K562 (cell line): Measurements from ENCODE around the gene RERE. TPM values are rescaled to one million over a fixed set of nuclear protein-coding genes. Genes with fewer than 3 reads are reported as not detected.

Source experiments
- ATAC-seq: fragments of 200-7000 bp; cut with Tn5 transposase; 3 replicates; pipeline ENCODE4 v1.9.1; 2020; ENCODE audit warnings: moderate library complexity
- BruUV-seq: library from RNA; stranded (reverse); fragments of 400-500 nt; replicated peaks from 2 replicates; lab custom pipeline; 2021; lab: Mats Ljungman, UMichigan
- CTCF ChIA-PET: fragments of 300-600 bp; formaldehyde crosslinking; extraction: SDS; loops from one replicate; lab custom pipeline; 2021; ENCODE audit warnings: low intra/inter-chr PET ratio; lab: Yijun Ruan, JAX
- POLR2A ChIA-PET: fragments of 300-600, 350-650 bp; sonication (Branson Sonifier 250); formaldehyde crosslinking; extraction: SDS; loops from one replicate; lab custom pipeline; 2021; ENCODE audit warnings: antibody characterized with exemption, inconsistent platforms; lab: Yijun Ruan, JAX
- DNase-seq, 4 experiments: peaks; one replicate each; pipeline versions ENCODE4 v3.0.0 to v3.0.0-alpha.2; 2011 to 2018; ENCODE audit warnings: low spot score in 3 of 4, mixed read lengths in 3 of 4; ENCODE audit errors: extremely low read depth in 1 of 4
- FAIRE-seq: peaks from 2 replicates; lab custom pipeline; 2011; peaks lifted over from hg19 to GRCh38; lab: Jason Lieb, UNC
- H2AFZ ChIP-seq: 2 replicates; pipeline ENCODE4 v1.6.0; 2011; ENCODE audit warnings: low read depth, low read length, control low read depth, inconsistent platforms
- H3K27ac ChIP-seq: fragments of 200-600 bp; 3 replicates; pipeline ENCODE4 v1.8.0; 2011; ENCODE audit warnings: low read depth, mild to moderate bottlenecking, control low read depth, inconsistent platforms, low read length, moderate library complexity, mixed read lengths; ENCODE audit errors: extremely low read depth
- H3K27me3 ChIP-seq, 2 experiments: fragments of 300-600 bp in 1 of 2; 2 replicates in 1 of 2; 3 replicates in 1 of 2; pipeline versions ENCODE4 v1.6.0 to v1.8.0; 2011; ENCODE audit warnings: inconsistent platforms in 2 of 2, low read length in 2 of 2, mild to moderate bottlenecking in 1 of 2, mixed read lengths in 1 of 2, moderate library complexity in 1 of 2; ENCODE audit not compliant: control insufficient read depth in 2 of 2, insufficient read depth in 2 of 2
- H3K36me3 ChIP-seq: fragments of 300-600 bp; 3 replicates; pipeline ENCODE4 v1.8.0; 2011; ENCODE audit warnings: mild to moderate bottlenecking, low read length, inconsistent platforms; ENCODE audit not compliant: control insufficient read depth, insufficient read depth
- H3K4me1 ChIP-seq, 2 experiments: fragments of 200-600 bp in 1 of 2; replicated peaks in 1 of 2; 2 replicates in 1 of 2; 3 replicates in 1 of 2; pipeline versions ENCODE4 v1.5.1 to v1.8.0; 2011; ENCODE audit warnings: inconsistent platforms in 2 of 2, low read length in 2 of 2, mild to moderate bottlenecking in 1 of 2, mixed read lengths in 1 of 2, moderate library complexity in 1 of 2; ENCODE audit not compliant: control insufficient read depth in 2 of 2, insufficient read depth in 2 of 2
- H3K4me2 ChIP-seq: 2 replicates; pipeline ENCODE4 v1.6.1; 2011; ENCODE audit warnings: low read length, control low read depth, inconsistent platforms, mixed read lengths; ENCODE audit not compliant: insufficient read depth
- H3K4me3 ChIP-seq: fragments of 200-600 bp; sonication (generic), shearing (Covaris generic); 2 replicates; pipeline ENCODE4 v1.5.1; 2016; ENCODE audit warnings: control low read depth, inconsistent platforms
- H3K79me2 ChIP-seq: fragments of 200-600 bp; 3 replicates; pipeline ENCODE4 v1.8.0; 2011; ENCODE audit warnings: low read length, inconsistent platforms; ENCODE audit not compliant: control insufficient read depth, insufficient read depth
- H3K9ac ChIP-seq, 2 experiments: 2 replicates each; pipeline versions ENCODE4 v1.6.0 to v1.6.1; 2011; ENCODE audit warnings: low read depth in 2 of 2, low read length in 2 of 2, control low read depth in 1 of 2, inconsistent platforms in 1 of 2, mild to moderate bottlenecking in 1 of 2, mixed read lengths in 1 of 2; ENCODE audit not compliant: insufficient read depth in 1 of 2
- H3K9me1 ChIP-seq: one replicate; pipeline ENCODE4 v1.6.0; 2011; ENCODE audit warnings: inconsistent platforms, mild to moderate bottlenecking, low read length, moderate library complexity; ENCODE audit not compliant: control insufficient read depth, insufficient read depth
- H3K9me3 ChIP-seq: replicated peaks from 2 replicates; pipeline ENCODE4 v1.5.1; 2011; ENCODE audit warnings: low read depth, low read length, inconsistent platforms; ENCODE audit not compliant: control insufficient read depth, insufficient read depth
- H4K20me1 ChIP-seq: replicated peaks from 2 replicates; pipeline ENCODE4 v1.6.1; 2011; ENCODE audit warnings: low read length, inconsistent platforms, mixed read lengths; ENCODE audit not compliant: control insufficient read depth, insufficient read depth
- AFF1 ChIP-seq, 2 experiments: fragments of 450-650 bp; IDR thresholded peaks; 2 replicates each; pipeline ENCODE4 v1.6.1; 2018; ENCODE audit warnings: mild to moderate bottlenecking in 2 of 2, low read depth in 1 of 2; ENCODE audit not compliant: partially characterized antibody in 2 of 2
- BCL6 ChIP-seq: fragments of 250-450 bp; sonication (Bioruptor Pico); IDR thresholded peaks from 2 replicates; pipeline ENCODE4 v1.4.0; 2020
- C11orf30 ChIP-seq: fragments of 450-650 bp; IDR thresholded peaks from 2 replicates; pipeline ENCODE4 v1.6.1; 2016; ENCODE audit warnings: low read depth, mild to moderate bottlenecking
- CTCFL ChIP-seq: IDR thresholded peaks from 2 replicates; pipeline ENCODE4 v1.6.1; 2011; ENCODE audit warnings: borderline replicate concordance, low read depth, mild to moderate bottlenecking, moderate library complexity, low read length; ENCODE audit not compliant: insufficient read depth, poor library complexity, severe bottlenecking
- MTF1 ChIP-seq: fragments of 250-450 bp; sonication (Bioruptor Pico); IDR thresholded peaks from 2 replicates; pipeline ENCODE4 v1.9.0; 2021; ENCODE audit warnings: moderate library complexity, mild to moderate bottlenecking, inconsistent platforms, borderline replicate concordance
- PKNOX1 ChIP-seq: fragments of 450-650 bp; IDR thresholded peaks from 2 replicates; pipeline ENCODE4 v1.6.1; 2016
- RBBP5 ChIP-seq: fragments of 200-600 bp; sonication (generic); IDR thresholded peaks from 2 replicates; pipeline ENCODE4 v1.6.1; 2012; ENCODE audit warnings: borderline replicate concordance, mild to moderate bottlenecking, low read length, control low read depth, inconsistent platforms; ENCODE audit not compliant: insufficient read depth, poor library complexity, severe bottlenecking
- SAP30 ChIP-seq: fragments of 200-600 bp; sonication (generic); IDR thresholded peaks from 2 replicates; pipeline ENCODE4 v1.6.1; 2012; ENCODE audit warnings: borderline replicate concordance, low read depth, mild to moderate bottlenecking, moderate library complexity, low read length, control low read depth, inconsistent platforms; ENCODE audit not compliant: insufficient read depth, poor library complexity, severe bottlenecking
- STAG1 ChIP-seq: sonication (generic); formaldehyde crosslinking; IDR thresholded peaks from 2 replicates; pipeline ENCODE4 v1.5.0; 2020; ENCODE audit warnings: missing genetic modification reagents, borderline replicate concordance
- SUPT5H ChIP-seq: fragments of 450-650 bp; IDR thresholded peaks from 2 replicates; pipeline ENCODE4 v1.6.1; 2016
- ZNF431 ChIP-seq: sonication (generic); formaldehyde crosslinking; IDR thresholded peaks from 2 replicates; pipeline ENCODE4 v1.8.0; 2022; ENCODE audit warnings: mild to moderate bottlenecking, missing genetic modification reagents
- ZNF717 ChIP-seq: fragments of 250-450 bp; sonication (Bioruptor Pico); IDR thresholded peaks from 2 replicates; pipeline ENCODE4 v1.5.0; 2021
- WGBS: fragments of 100-300 bp; shearing (Covaris generic); methylation state at CpG from one replicate; pipeline ENCODE4 v1.1.6; 2016; ENCODE audit warnings: low coverage, mixed read lengths; ENCODE audit not compliant: insufficient coverage; ENCODE audit errors: missing lambda C conversion rate; 5-methylcytosine and 5-hydroxymethylcytosine counted together
- in situ Hi-C: fragments of 300-500 bp; cut with MboI; formaldehyde crosslinking; loops from 4 replicates; pipeline ENCODE4 v1.15.0; 2018; ENCODE audit warnings: inconsistent platforms, mixed read lengths
- intact Hi-C: fragments of 100-400 bp; cut with micrococcal nuclease; formaldehyde crosslinking; loops from 2 replicates; pipeline ENCODE4 v1.14.2; 2022
- polyA plus RNA-seq, 8 experiments: library from polyadenylated mRNA; depleted of rRNA in 4 of 8; stranded (reverse) in 5 of 8; unstranded in 3 of 8; fragments of >200 nt; fragmentation: Nextera tagmentation in 2 of 8; fragmentation: Illumina TruSeq in 1 of 8; extraction: Ambion mirVana in 2 of 8; extraction: Trizol in 1 of 8; gene quantifications; 2 replicates each; pipeline versions ENCODE4 v1.2.1 to v1.2.3, GENCODE V29; 2011 to 2014; ENCODE audit warnings: inconsistent platforms in 1 of 8, missing spikeins in 1 of 8
- total RNA-seq, 7 experiments: library from RNA; depleted of rRNA in 6 of 7; stranded (reverse); fragments of >200 nt in 6 of 7; fragmentation: Illumina TruSeq in 2 of 7; extraction: Trizol in 2 of 7; gene quantifications; 2 replicates each; pipeline versions ENCODE4 v1.2.1 to v1.2.3, GENCODE V29; 2011 to 2021; ENCODE audit warnings: low replicate concordance in 1 of 7
- TF ChIP-seq, protein P1 (sequence below): fragments of 450-650 bp; IDR thresholded peaks from 2 replicates; pipeline ENCODE4 v1.6.1; 2017; ENCODE audit warnings: antibody characterized with exemption

Gene RERE
- total and polyA plus RNA-seq, 9 of the 15 experiments (the other 6 are each of a cell fraction or from before 2014, with no cell fraction given), result 3.0 to 51.5 (median 13.4) TPM

DNA sequence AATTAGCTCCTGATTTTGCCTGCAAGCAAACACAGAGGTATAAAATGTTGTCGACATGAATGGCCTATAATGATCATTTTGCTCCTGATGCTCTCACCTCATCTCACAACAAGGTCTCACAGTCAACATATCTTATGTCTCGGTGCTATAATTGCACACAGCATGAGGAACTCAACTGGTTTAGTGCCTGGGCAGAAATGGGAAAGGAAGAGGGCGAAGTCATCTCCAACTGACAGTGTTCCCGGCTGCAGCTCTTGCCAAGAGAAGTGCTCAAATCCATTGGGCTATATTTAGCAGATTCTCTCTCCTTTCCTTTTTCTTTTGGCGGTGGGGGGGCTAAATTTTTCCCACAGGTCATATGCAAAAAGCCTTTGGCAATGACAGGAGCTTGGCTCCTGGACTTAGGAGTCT, 446.5 kb downstream of the RERE start:
- Histone ChIP-seq H3K4me1 (no peaks in the 10 kb centered on the region), H3K4me2 (no peak overlapping the region), H3K9me3 (no peaks in the 10 kb centered on the region), H3K27ac (no peak overlapping the region), H3K9me1 (no peaks in the 10 kb centered on the region), H4K20me1 (peaks cover 4% of the 10 kb centered on the region; the same call in 1 of the 2 replicates), H3K36me3 (peaks cover 13% of the 10 kb centered on the region), H3K27me3 (no peaks in the 10 kb centered on the region), H3K4me3 (no peak overlapping the region), H3K79me2 (no peaks in the 10 kb centered on the region; the same call in 2 of the 3 replicates), H2AFZ (no peak overlapping the region), H3K9ac (no peak overlapping the region)
- ChIA-PET CTCF (no interaction called here), POLR2A (interaction anchor here (0.7 to 1.1 kb wide), 3 partner anchors 13 to 336 kb away, joined by 3 read pairs; no protein-coding TSS in a partner anchor)
- 73% methylated on average over 5 of the region's 5 CpGs for WGBS
- ATAC-seq, result no peak
- FAIRE-seq, result no peak
- DNase-seq, result no peak
- no TSS peak for BruUV-seq
- intact Hi-C loops (loop anchor here (10.0 kb wide), 2 partner anchors 74 to 354 kb away; no protein-coding TSS in a partner anchor), in situ Hi-C loops (no loop called here)
- TF ChIP-seq C11orf30 (no peak), CTCFL (no peak), AFF1 (IDR thresholded peaks at IDR 0.05; ENCODE audit: low read depth in 1 of 2, partially characterized antibody in 2 of 2) (no peak), SAP30 (no peak), ZNF717 (CRISPR knock-in tag) (no peak), PKNOX1 (no peak), ZNF431 (CRISPR knock-in tag) (no peak), SUPT5H (no peak), MTF1 (CRISPR knock-in tag) (no peak), BCL6 (CRISPR knock-in tag) (no peak), RBBP5 (no peak), STAG1 (CRISPR knock-in tag) (no peak)
- TF ChIP-seq, protein P1, sequence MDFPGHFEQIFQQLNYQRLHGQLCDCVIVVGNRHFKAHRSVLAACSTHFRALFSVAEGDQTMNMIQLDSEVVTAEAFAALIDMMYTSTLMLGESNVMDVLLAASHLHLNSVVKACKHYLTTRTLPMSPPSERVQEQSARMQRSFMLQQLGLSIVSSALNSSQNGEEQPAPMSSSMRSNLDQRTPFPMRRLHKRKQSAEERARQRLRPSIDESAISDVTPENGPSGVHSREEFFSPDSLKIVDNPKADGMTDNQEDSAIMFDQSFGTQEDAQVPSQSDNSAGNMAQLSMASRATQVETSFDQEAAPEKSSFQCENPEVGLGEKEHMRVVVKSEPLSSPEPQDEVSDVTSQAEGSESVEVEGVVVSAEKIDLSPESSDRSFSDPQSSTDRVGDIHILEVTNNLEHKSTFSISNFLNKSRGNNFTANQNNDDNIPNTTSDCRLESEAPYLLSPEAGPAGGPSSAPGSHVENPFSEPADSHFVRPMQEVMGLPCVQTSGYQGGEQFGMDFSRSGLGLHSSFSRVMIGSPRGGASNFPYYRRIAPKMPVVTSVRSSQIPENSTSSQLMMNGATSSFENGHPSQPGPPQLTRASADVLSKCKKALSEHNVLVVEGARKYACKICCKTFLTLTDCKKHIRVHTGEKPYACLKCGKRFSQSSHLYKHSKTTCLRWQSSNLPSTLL, result no peak
